IMR-90 (cell line): ENCODE measurements around the gene APOF. TPM values are rescaled to one million over a fixed set of nuclear protein-coding genes. Genes with fewer than 3 reads are reported as not detected.

Experiments
- ATAC-seq: fragments of 200-7000 bp; cut with Tn5 transposase; 2 replicates; pipeline ENCODE4 v1.9.1; 2020; ENCODE audit warnings: low read depth, mild to moderate bottlenecking, moderate library complexity
- BruUV-seq: library from RNA; stranded (reverse); fragments of 400-500 nt; replicated peaks from 2 replicates; lab custom pipeline; 2021; lab: Mats Ljungman, UMichigan
- CTCF ChIA-PET: fragments of 300-600 bp; formaldehyde crosslinking; extraction: SDS; loops from one replicate; lab custom pipeline; 2021; ENCODE audit warnings: antibody characterized with exemption; lab: Yijun Ruan, JAX
- POLR2A ChIA-PET: fragments of 300-600 bp; sonication (Branson Sonifier 250); formaldehyde crosslinking; loops from one replicate; lab custom pipeline; 2022; ENCODE audit warnings: antibody characterized with exemption; ENCODE audit not compliant: unreplicated experiment; lab: Charles Lee
- DNase-seq: peaks from one replicate; pipeline ENCODE4 v3.0.0; 2013
- H2AFZ ChIP-seq: replicated peaks from 2 replicates; pipeline ENCODE3; 2013; ENCODE audit warnings: low read length, mild to moderate bottlenecking; ENCODE audit not compliant: poor library complexity
- H2AK5ac ChIP-seq: 2 replicates; pipeline ENCODE4 v1.6.1; 2013; ENCODE audit warnings: low read depth, low read length, inconsistent platforms
- H2AK9ac ChIP-seq: replicated peaks from 2 replicates; pipeline ENCODE3; 2013; ENCODE audit warnings: mild to moderate bottlenecking, low read depth, low read length, moderate library complexity; ENCODE audit not compliant: poor library complexity
- H2BK120ac ChIP-seq: 2 replicates; pipeline ENCODE4 v1.6.1; 2013; ENCODE audit warnings: low read depth, low read length, inconsistent platforms
- H2BK15ac ChIP-seq: 3 replicates; pipeline ENCODE4 v1.6.1; 2013; ENCODE audit warnings: low read depth, low read length, inconsistent platforms
- H2BK20ac ChIP-seq: 2 replicates; pipeline ENCODE4 v1.6.1; 2013; ENCODE audit warnings: low read depth, mild to moderate bottlenecking, inconsistent platforms, low read length, moderate library complexity
- H2BK5ac ChIP-seq: 2 replicates; pipeline ENCODE4 v1.6.1; 2013; ENCODE audit warnings: mild to moderate bottlenecking, low read depth, low read length, inconsistent platforms; ENCODE audit not compliant: poor library complexity, severe bottlenecking
- H3K14ac ChIP-seq: replicated peaks from 2 replicates; pipeline ENCODE4 v1.6.1; 2013; ENCODE audit warnings: low read depth, low read length, inconsistent platforms
- H3K18ac ChIP-seq: 2 replicates; pipeline ENCODE4 v1.6.1; 2013; ENCODE audit warnings: low read depth, low read length, control low read depth
- H3K23ac ChIP-seq: 2 replicates; pipeline ENCODE4 v1.6.1; 2013; ENCODE audit warnings: low read depth, low read length, inconsistent platforms
- H3K27ac ChIP-seq: 2 replicates; pipeline ENCODE4 v1.5.1; 2013; ENCODE audit warnings: mild to moderate bottlenecking, control low read depth, low read length; ENCODE audit not compliant: insufficient read depth
- H3K27me3 ChIP-seq: 2 replicates; pipeline ENCODE4 v1.6.1; 2013; ENCODE audit warnings: low read length; ENCODE audit not compliant: control insufficient read depth, insufficient read depth
- H3K36me3 ChIP-seq: 2 replicates; pipeline ENCODE4 v1.6.1; 2013; ENCODE audit warnings: low read length, mixed read lengths; ENCODE audit not compliant: control insufficient read depth, insufficient read depth
- H3K4ac ChIP-seq: 2 replicates; pipeline ENCODE4 v1.6.1; 2013; ENCODE audit warnings: low read depth, low read length, inconsistent platforms
- H3K4me1 ChIP-seq: 2 replicates; pipeline ENCODE4 v1.6.1; 2013; ENCODE audit warnings: low read length, mixed read lengths; ENCODE audit not compliant: control insufficient read depth, insufficient read depth
- H3K4me2 ChIP-seq: 2 replicates; pipeline ENCODE4 v1.6.1; 2013; ENCODE audit warnings: low read depth, mild to moderate bottlenecking, control low read depth, low read length, moderate library complexity
- H3K4me3 ChIP-seq: 2 replicates; pipeline ENCODE4 v1.5.1; 2013; ENCODE audit warnings: low read depth, mild to moderate bottlenecking, control low read depth, low read length, moderate library complexity; ENCODE audit not compliant: insufficient read depth
- H3K56ac ChIP-seq: 2 replicates; pipeline ENCODE4 v1.6.1; 2013; ENCODE audit warnings: low read length, inconsistent platforms; ENCODE audit not compliant: insufficient read depth; ENCODE audit errors: extremely low read depth
- H3K79me1 ChIP-seq, 2 experiments: 2 replicates each; pipeline ENCODE4 v1.6.1; 2013; ENCODE audit warnings: low read length in 2 of 2, inconsistent platforms in 1 of 2, low read depth in 1 of 2
- H3K9ac ChIP-seq: 2 replicates; pipeline ENCODE4 v1.6.1; 2013; ENCODE audit warnings: low read depth, low read length, control low read depth
- H3K9me1 ChIP-seq: 2 replicates; pipeline ENCODE4 v1.6.1; 2013; ENCODE audit warnings: low read length, inconsistent platforms; ENCODE audit not compliant: insufficient read depth
- H3K9me3 ChIP-seq: 2 replicates; pipeline ENCODE4 v1.6.1; 2013; ENCODE audit warnings: low read length; ENCODE audit not compliant: control insufficient read depth, insufficient read depth
- H4K20me1 ChIP-seq: 2 replicates; pipeline ENCODE4 v1.6.1; 2013; ENCODE audit warnings: low read length, inconsistent platforms; ENCODE audit not compliant: insufficient read depth
- H4K5ac ChIP-seq: 2 replicates; pipeline ENCODE4 v1.6.1; 2013; ENCODE audit warnings: mild to moderate bottlenecking, low read depth, low read length, control low read depth
- H4K8ac ChIP-seq, 2 experiments: 2 replicates each; pipeline ENCODE4 v1.6.1; 2013; ENCODE audit warnings: low read depth in 2 of 2, low read length in 2 of 2, control low read depth in 1 of 2, inconsistent platforms in 1 of 2
- H4K91ac ChIP-seq: 2 replicates; pipeline ENCODE4 v1.6.1; 2013; ENCODE audit warnings: low read depth, low read length, inconsistent platforms; ENCODE audit not compliant: insufficient read depth
- BHLHE40 ChIP-seq: fragments of 150-350 bp; IDR thresholded peaks from 2 replicates; pipeline ENCODE4 v1.6.1; 2016; ENCODE audit warnings: mild to moderate bottlenecking, low read depth, low read length
- CEBPB ChIP-seq: IDR thresholded peaks from 2 replicates; pipeline ENCODE4 v1.6.1; 2012; ENCODE audit warnings: low read depth, low read length, improper control_type of control experiment
- CHD1 ChIP-seq: IDR thresholded peaks from 2 replicates; pipeline ENCODE4 v1.6.1; 2012; ENCODE audit warnings: low read depth, low read length, improper control_type of control experiment
- MXI1 ChIP-seq: IDR thresholded peaks from 2 replicates; pipeline ENCODE4 v1.6.1; 2012; ENCODE audit warnings: low read depth, mild to moderate bottlenecking, low read length, moderate library complexity, borderline replicate concordance
- RCOR1 ChIP-seq: IDR thresholded peaks from 2 replicates; pipeline ENCODE4 v1.6.1; 2012; ENCODE audit warnings: mild to moderate bottlenecking, low read length, improper control_type of control experiment; ENCODE audit not compliant: insufficient replicate concordance
- SMC3 ChIP-seq: fragments of 150-350 bp; IDR thresholded peaks from 2 replicates; pipeline ENCODE4 v1.6.1; 2016; ENCODE audit warnings: low read depth, mild to moderate bottlenecking, antibody characterized with exemption, low read length, moderate library complexity
- WGBS, 2 experiments: methylation state at CpG; one replicate each; pipeline versions ENCODE4 v1.1.5 to v1.1.7; 2013; ENCODE audit warnings: missing lambda C conversion rate in 2 of 2; ENCODE audit not compliant: insufficient read length in 1 of 2; ENCODE audit errors: extremely low coverage in 2 of 2; 5-methylcytosine and 5-hydroxymethylcytosine counted together
- dilution Hi-C: fragments of 300-500 bp; cut with HindIII; formaldehyde crosslinking; loops from one replicate; pipeline ENCODE4 v1.14.3; 2018; ENCODE audit warnings: low sequenced_read_pairs; ENCODE audit not compliant: unreplicated experiment
- in situ Hi-C: fragments of 300-500 bp; cut with MboI; formaldehyde crosslinking; loops from 3 replicates; pipeline ENCODE4 v1.14.3; 2019; ENCODE audit warnings: low sequenced_read_pairs, inconsistent platforms, mixed read lengths
- intact Hi-C: fragments of 100-400 bp; cut with micrococcal nuclease; formaldehyde crosslinking; loops from 2 replicates; pipeline ENCODE4 v1.10.0; 2022
- polyA plus RNA-seq, 3 experiments: library from polyadenylated mRNA; depleted of rRNA; stranded (reverse); fragments of >200 nt; gene quantifications; 2 replicates each; pipeline ENCODE4 v1.2.3, GENCODE V29; 2012; ENCODE audit warnings: low replicate concordance in 1 of 3
- total RNA-seq: library from RNA; depleted of rRNA; stranded (reverse); fragments of >200 nt; gene quantifications from 2 replicates; pipeline ENCODE4 v1.2.3, GENCODE V29; 2012
- TF ChIP-seq, protein P1 (sequence below): fragments of 150-350 bp; IDR thresholded peaks from 2 replicates; pipeline ENCODE4 v1.6.1; 2017; ENCODE audit warnings: mild to moderate bottlenecking, antibody characterized with exemption, low read length, low read depth

Gene APOF
- total and polyA plus RNA-seq, 2 of the 4 experiments (the other 2 are of a cell fraction): not detected

- no peak overlapping the region for H2AFZ ChIP-seq
- no peak overlapping the region for H4K91ac ChIP-seq
- no peak overlapping the region for H2BK120ac ChIP-seq
- no peaks in the 10 kb centered on the region for H3K9me3 ChIP-seq
- no peak overlapping the region; the same call in 1 of the 2 replicates for H2AK5ac ChIP-seq
- no peak overlapping the region for H3K27ac ChIP-seq
- H4K5ac ChIP-seq: no peak overlapping the region
- dilution Hi-C loops (no loop called here), intact Hi-C loops (no loop called here), in situ Hi-C loops (no loop called here)
- no TSS peak for BruUV-seq
- ATAC-seq (no peak), DNase-seq (no peak)
- CTCF ChIA-PET: no interaction called here
- no peaks in the 10 kb centered on the region for H4K20me1 ChIP-seq
- H3K14ac ChIP-seq: no peak overlapping the region
- H2BK5ac ChIP-seq: no peak overlapping the region
- H3K4ac ChIP-seq: no peak overlapping the region
- POLR2A ChIA-PET: no interaction called here
- H3K4me2 ChIP-seq: no peak overlapping the region
- no peak overlapping the region for H3K4me3 ChIP-seq
- no peak overlapping the region for H2BK15ac ChIP-seq
- H3K23ac ChIP-seq: no peak overlapping the region
- no peak overlapping the region for H3K18ac ChIP-seq
- no peak overlapping the region for H2BK20ac ChIP-seq
- no peak overlapping the region for H3K56ac ChIP-seq
- peaks cover 5% of the 10 kb centered on the region; the same call in 1 of the 2 replicates for H3K9me1 ChIP-seq
- no peaks in the 10 kb centered on the region for H3K4me1 ChIP-seq
- H4K8ac ChIP-seq: no peak overlapping the region
- H3K9ac ChIP-seq: no peak overlapping the region
- H3K27me3 ChIP-seq: no peaks in the 10 kb centered on the region
- TF ChIP-seq MXI1 (no peak), SMC3 (no peak), CHD1 (no peak), BHLHE40 (no peak), RCOR1 (no peak), CEBPB (no peak)
- TF ChIP-seq, protein P1, sequence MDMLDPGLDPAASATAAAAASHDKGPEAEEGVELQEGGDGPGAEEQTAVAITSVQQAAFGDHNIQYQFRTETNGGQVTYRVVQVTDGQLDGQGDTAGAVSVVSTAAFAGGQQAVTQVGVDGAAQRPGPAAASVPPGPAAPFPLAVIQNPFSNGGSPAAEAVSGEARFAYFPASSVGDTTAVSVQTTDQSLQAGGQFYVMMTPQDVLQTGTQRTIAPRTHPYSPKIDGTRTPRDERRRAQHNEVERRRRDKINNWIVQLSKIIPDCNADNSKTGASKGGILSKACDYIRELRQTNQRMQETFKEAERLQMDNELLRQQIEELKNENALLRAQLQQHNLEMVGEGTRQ: no peak
- H3K36me3 ChIP-seq: peaks cover 25% of the 10 kb centered on the region
- H2AK9ac ChIP-seq: no peak overlapping the region
- no CpG with 5 or more reads among the region's 1 CpG for WGBS, 2 experiments
- peaks cover 0 to 11% of the 10 kb centered on the region in 2 experiments; a peak in 2 of 4 replicates for H3K79me1 ChIP-seq
These were observed 23.6 kb downstream of the APOF start for GRCh38 chr12:56339158-56339422.
